AG08396 (cell line): ENCODE data around the gene NOP9.

ENCODE experiments used
- DNase-seq: peaks from one replicate; pipeline ENCODE4 v3.0.0; 2012; ENCODE audit warnings: low spot score, mixed read lengths

NOP9 gene

DNA sequence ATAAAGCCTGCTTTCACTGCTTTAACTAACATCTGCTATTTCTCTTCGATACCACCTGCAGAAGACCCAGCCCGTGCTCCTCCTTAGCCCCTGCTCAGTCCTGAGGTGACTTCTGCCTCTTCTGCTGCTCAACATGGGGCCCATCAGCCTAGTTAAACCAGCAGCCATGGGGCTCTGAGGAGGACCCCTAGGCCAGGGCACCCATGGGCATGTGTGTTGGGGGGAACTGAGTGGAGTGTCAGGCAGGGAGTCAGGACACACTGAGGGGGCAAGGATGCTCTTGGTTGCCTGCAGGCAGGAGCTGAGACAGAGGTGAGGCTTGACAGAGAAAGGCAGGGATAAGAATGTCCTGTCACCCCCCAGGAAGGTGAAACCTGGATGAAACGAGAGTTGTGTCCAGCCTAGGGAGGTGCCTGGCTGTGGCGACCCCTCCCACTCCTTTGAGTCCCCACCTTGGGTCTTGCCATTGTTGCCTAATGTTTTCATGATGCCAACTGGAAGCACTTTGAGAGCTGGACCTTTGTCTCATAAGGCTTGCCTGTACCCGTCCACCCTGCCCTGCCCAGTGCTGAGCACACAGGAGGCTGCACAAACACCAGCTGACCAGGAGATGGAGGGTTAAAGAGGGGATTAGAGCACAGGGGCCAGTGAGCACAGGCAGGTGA is 15.7 kb upstream of the NOP9 start:
- DNase-seq: no peak

DNA sequence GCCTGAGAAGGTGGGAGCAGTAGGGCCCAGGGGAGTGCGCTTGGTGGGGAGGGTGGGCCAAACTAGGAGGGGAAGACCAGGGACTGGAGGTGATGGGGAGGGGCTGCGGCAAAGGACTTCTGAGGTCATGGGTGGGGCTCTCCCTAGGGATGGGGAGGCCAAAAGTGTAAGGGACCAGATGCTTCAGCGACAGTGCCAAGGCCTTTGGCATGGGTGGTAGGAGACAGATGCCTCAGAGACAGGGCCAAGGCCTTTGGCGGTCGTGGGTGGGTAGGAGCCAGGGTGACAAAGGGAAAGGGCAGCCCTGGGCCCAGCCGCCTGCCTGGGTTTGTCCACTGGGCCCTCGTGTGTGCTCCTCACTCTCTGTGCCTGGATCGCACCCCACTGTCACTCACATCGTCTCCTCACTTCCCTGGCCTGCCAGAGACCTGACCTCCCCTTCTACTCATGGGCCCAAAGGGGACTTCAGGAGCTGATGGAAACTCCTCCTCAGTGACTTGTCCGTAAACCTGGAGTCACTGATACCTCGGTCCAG is 15.1 kb upstream of the NOP9 start:
- DNase-seq: no peak

DNA sequence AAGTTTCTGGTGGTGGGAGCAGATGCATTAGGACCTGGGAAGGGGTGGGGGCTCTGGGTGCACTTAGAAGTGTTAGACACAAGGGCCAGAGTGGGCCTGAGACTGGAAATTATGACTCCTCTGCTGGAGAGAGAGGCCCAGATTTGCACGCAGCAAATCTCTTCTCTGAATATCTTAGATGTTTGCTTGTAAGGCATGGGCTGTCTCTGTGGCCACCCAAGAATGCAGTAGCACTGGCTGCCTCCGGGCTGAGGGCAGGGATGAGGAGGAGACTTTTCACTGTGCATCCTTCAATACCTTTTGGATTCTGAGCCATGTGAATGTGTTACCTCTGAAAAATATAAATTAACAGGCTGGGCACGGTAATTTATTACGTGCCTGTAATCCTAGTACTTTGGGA is 14.3 kb upstream of the NOP9 start:
- DNase-seq: no peak

DNA sequence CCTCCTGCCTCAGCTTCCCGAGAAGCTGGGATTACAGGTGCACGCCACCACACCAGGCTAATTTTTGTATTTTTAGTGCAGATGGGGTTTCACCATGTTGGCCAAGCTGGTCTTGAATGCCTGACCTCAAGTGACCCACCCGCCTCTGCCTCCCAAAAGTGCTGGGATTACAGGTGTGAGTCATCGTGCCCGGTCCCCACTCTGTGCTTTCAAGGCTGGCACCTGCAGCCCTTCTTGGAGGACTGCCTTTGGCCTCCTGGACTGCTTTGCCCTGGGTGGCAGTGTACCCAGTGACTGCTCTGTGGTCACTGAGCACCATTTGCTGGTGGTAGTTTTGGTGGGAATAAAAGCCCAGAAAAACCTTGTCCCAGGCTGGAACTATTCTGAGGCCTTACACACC is 12.7 kb upstream of the NOP9 start:
- DNase-seq: no peak

DNA sequence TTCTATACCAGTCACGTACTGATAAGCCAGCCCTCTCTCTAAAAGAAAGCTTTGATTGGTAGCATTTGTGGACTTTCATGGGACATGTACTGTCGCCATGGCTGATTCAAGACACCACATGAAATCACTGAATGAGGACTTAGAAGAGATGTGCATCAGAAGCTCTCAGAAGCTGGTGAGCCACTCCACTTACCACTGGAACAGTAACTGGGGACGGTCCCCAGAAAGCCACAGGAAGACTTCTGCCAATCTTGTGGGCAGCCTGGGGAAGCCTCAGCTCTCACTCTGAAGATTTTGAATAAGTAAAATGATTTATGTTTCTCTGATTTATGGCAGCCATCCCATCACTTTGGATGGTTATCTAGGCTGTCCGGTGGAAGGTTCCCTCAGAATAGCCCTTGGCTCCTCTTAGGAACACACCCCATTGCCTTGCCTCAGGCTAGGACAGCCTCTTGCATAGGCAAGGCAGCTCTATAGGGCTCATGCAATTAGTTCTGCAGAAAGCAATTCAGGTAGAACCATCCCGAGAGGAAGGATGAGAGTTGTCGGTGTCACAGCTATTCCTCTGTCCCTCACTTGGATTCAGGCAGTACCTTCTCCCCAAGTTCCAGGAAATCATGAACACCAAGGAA is 9.9 kb upstream of the NOP9 start:
- DNase-seq: no peak

DNA sequence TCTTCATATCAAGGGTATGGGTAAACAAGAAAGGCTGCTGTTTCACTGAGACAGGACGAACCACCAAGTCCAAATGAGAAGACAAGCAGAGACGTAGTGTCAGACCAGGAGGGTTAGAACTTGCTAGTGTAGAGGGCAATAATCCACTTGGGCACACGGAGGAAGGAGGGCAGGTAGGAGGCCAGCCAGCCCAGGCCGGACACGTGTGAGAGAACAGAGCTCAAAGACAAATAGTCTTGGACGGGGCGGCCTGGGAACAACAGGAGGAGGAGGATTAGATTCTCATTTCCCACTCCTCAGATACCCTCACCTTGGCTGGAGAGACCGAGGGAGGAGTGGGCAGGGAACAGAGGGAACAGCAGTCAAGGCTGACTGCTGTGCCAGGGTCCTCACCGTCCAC is 8.9 kb upstream of the NOP9 start:
- DNase-seq: no peak

DNA sequence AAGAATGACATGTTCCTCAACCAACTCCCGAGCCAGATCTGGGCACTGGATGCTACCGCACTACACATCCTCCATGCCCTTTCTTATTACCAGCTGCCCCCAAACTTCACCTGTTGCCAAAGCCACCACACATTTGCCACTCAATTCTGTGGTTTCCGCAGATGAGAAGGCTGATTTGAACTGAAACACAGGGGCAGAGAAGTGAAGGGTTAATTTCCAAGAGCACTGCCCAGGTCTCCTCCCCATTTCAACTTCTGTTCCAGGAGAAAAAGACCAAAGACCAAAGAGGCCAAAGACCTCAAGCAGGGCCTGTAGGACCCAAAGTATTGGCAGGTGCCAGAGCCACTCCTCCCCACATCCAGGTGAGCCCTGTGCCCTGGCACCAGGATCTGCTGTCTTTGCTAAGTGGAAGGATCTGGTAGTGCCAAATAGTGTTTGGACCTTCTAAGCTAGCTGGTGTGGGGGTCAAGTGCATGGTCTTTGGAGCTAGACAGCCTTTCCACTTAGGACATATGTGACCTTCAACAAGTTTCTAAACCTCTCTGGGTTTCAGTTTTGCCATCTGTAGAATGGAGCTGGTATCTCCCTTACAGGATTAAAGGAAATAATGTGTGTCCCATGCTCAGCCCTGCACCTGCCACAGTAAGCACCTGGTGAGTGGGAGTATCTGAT is 8.1 kb upstream of the NOP9 start:
- no peak for DNase-seq

DNA sequence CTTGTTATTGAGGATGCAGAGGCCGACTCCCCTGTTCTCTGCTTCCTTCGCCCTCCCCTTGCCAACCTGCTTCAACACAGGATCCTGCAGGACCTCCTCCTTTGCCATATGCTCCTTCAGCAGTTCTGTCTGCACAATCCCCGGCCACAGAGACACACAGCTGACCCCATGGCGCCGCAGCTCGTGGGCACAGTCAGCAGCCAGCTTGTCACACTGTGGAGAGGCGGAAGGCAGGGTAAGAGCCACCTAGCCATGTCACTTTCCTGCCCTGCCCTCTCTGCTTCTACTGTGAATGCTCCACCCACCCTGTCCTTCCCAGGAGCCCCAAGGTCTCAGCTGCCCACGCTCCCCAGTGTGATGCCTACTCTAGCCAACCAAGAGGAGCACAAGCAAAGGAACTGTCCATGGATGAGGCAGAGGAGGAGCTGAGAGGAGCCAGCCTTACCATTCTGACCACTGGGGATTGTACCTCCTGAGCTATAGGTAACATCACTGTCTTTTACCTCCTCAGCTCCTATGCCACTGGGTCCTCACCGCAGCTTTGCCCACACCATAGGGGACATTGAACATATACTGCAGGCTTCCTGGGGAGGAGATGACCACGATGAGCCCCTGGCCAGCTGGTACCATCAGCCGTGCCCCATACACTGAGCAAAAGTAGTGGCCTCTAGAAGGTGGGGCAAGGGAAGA is 7.4 kb upstream of the NOP9 start:
- DNase-seq: no peak

DNA sequence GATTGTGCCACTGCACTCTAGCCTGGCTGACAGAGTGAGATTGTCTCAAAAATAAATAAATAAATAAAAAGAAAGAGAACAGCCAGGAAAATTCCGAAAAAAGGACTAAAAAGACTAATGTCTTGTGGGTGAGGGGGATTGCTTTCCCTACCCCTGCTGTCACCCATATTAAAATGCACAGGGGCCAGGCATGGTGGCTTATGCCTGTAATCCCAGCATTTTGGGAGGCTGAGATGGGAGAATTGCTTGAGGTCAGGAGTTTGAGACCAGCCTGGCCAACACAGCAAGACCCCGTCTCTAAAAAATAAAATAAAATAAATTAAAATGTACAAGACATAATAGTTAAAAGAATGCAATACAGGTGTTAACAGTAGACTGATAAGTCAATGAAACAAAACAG is 6.1 kb upstream of the NOP9 start:
- no peak for DNase-seq

DNA sequence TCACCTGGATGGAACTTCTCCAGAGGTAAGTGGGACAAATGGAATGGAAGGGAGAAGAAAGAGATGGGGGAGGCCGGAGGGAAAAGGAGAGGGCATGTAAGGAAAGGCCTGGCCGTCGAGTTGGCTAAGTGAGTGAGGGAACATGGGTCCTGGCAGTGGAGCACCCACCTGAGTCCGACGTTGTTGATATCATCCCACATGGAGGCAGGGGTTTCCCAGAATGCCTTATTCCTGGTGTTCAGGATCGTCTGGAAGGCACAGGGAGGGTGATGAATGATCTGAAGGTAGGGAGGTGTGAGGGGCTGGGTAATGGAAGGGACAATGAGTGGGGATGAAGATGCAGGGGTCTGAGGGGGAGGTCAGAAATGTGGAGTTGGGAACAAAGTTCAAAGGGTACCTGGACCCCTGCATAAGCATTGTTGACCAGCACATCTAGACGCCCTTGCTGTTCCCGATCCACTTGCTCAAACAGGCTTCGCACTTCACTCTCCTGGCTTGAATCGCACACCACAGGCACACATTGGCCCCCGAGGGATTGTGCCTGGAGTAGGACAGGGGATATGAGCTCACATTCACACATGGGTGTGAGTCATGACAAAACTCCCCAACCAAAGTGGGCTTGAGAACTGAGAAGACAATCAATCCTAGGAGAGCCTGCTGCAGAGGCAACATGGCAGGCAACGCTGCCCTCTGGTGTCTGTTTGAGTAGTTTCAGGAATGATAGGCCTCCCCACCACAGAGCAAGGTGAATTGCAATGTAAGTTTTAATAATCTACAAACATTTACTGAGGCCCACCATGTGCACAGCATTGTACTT is 3.1 kb upstream of the NOP9 start:
- peak; percentile 89 for DNase-seq

DNA sequence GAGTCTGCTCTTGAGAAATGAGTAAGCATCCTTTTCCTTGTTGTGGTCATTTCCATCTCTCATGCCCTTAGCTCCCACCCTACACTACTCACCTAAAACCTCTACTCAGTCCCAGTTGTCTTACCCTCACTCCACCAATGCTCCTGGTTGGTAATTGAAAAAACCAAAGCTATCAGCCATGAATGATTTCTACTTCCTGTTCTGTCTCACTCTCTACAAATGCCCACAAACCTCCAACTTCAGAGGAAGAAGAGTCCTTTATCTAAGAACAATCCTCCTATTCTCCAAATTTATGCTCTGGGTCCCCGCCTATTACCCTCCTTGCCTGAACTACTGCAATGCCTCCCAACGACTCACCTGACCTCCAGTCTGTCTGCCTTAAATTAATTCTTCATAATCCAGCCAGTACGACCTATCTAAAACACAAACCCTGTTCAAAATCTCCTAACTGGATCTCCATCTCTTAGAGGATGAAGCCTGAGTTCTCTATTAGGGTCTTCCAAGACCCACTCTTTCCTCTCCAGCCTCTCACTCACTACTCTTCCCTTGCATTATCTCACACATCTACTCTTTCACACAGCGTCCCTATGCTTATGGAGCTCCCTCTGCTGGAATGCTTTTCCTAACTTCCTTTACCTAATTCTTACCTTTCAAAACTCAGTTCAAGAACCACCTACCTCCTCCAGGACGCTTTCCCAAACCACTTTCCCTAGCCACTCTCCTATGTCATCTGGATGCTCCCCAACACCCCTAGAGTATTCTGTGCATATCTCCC is 2.3 kb upstream of the NOP9 start:
- DNase-seq: no peak

DNA sequence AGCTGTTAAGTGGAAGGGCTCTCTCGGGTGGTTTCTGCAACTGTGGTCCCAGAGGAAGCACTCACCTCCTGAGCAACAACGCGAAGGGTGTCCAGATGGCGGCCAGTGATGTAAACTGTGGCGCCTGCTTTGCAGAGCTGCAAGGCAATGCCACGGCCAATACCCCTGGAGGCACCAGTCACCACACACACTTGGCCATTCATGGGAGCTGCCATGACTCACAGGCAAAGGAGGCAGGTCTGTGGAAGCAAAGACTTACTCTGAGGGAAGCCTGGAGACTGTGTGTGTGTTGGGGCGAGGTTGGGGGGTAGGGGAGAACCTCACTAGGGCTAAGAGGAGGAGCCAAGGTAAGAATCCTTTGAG is 777 bp upstream of the NOP9 start:
- peak; percentile 87 for DNase-seq

DNA sequence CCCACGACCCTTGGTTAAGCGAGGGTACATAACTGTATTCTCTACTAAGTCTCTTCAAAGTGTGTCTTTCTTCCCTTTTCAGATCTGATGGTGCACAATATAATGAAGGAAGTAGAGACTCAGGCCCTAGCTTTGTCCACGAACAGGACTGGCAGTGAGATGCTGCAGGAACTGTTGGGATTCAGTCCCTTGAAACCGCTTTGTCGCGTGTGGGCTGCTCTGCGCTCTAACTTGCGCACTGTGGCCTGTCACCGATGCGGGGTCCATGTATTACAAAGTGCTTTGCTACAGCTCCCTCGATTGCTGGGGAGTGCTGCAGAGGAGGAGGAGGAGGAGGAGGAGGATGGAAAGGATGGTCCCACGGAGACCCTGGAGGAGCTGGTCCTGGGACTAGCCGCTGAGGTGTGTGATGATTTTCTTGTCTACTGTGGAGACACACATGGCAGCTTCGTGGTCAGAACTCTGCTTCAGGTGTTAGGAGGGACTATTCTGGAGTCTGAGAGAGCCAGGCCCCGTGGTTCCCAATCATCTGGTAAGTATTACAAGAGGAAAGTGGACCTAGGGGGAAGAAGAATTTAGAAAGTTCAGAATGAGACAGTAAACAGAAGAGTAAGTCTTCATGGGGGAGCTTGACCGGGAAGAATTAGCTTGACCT is 803 bp downstream of the NOP9 start:
- DNase-seq: no peak

DNA sequence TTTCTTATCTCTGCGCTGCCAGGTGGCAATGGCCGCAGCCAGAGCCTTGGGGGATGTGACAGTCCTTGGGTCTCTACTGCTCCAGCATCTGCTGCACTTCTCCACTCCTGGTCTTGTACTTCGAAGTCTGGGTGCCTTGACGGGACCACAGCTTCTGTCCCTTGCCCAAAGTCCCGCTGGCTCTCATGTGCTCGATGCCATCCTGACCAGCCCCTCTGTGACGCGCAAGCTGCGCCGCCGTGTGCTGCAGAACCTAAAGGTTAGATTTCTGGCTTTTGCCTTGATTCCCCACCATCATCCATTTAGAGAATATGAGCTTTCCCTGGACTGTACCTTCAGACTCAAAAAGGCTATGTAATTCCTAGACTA is 4.4 kb downstream of the NOP9 start:
- DNase-seq: no peak

DNA sequence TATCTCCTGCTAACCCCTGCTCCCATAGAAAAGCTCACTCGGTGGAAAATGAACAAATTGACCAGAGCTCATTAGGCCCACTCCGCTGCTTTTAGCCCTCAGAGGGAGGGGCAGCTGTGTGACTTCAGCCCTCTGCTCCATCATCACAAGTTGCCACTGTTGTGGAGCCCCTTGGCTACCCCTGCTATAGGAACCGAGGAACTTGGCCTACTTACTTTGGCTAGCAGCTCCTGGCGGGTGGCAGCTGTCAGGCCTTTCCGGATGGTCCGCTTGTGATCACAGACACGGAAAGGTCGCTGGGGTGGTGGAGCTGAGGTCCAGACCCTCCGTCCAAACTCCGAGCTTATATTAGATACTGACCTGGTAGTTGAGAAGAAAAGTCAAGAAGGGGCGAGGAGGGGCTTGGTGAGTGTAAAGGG is 7.5 kb downstream of the NOP9 start:
- no peak for DNase-seq

DNA sequence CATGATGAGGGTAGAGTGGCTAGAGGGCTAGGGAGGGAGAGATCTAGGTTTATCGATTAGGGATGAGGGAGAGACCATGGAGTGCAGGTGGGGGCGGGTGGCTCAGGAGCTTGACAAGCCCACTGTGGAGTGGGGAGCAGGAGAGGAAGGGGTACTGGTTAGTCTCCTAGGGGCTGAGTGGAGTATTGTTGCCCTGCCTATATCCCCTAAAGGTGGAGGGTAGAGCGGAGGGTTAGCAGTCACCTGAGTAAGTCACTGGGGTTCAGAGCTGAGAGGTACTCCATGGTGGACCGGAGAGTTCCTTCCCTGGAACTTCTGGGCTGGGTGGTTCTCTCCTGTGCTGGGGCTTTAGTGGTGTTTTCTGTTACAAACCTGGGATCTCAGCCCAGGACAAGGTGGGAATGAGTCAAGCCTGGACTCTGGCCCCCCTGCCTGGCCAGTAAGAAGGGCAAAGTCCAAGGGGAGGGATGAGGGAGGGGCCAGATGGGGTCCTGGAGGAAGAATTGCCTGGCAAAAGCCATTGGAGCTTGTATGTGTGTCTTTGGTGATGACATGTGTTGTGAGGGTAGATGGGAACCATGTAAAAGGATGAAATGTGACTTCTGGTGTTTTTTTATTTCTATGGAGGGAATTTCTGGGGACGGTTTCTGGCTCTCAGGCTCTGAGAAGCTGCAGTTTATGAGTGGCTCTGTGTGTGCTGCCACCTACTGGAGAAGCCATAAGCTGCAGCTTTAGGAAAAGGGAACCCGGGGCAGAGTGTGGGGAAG is 8.1 kb downstream of the NOP9 start, which contains the start of gene CIDEB:
TSS of gene CIDEB (minus strand) at position 403 of the 767 bp plus-strand sequence. CDS start at position 284, 119 bp downstream.
- peak; percentile 80 for DNase-seq

DNA sequence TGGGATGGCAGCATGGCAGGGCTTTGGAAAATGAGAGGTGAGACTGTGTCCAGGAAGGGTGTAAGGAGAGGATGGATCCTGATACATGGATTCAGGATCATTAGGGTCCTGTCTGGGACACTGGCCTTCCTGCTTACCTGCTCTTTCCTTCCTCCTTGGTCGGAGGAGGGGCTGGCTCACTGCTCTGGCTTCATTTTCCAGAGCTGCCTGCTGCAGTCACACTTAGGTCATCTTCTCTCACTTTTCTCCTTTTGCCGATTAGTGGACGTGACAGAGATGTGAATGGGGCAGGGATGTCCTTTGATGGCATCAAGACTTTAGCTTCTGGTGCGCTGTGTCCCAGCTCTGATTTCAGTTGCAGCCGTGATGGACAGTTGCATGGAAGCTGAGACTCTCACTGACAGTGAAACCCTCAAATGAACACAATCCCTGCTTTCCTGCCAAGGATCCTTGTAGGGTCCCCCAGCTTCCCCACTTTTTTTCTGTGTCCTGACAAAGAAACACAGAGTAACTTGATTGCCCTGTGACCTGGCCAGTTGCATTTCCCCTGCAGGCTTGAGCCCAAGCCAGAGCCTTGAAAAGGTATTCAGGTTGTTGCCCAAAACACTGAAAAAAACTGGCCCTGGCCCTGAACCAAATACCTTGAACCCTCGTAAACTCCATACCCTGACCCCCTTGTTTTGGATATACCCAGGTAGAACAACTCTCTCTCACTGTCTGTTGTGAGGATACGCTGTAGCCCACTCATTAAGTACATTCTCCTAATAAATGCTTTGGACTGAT is 8.9 kb downstream of the NOP9 start:
- no peak for DNase-seq

DNA sequence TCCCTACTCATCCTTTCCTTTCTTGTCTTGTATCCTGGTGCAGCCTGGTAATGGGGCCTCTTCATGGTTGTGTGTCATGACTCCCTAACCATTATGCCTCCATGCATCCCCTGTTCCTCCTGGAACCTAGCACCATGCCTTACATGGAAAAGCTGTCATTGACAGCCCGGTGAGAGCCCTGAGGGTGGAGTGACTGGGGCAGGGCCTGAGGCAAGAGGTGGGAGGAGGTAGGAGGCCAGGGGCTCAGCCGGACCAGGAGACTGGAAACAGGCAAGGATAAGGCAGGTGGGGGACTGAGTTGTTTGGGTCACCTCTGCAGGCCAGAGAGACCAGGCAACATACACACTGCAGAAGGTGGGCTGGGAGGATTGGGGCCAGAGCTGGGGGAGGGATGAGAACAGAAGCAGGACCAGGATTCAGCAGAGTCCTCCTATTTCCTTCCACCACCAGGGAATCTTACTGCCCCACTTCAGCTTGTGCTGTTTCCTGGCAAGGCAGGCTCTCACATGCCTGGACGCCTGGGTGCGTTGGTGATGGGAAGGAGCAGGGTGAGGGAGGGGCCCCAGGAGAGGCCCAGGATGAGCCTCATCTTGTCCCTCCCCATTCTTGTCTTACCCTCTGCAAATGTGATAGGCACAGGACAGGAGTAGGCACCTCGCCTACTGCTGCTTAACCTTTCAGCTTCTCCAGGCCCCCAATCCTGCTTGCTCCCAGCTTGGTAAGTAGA is 10.1 kb downstream of the NOP9 start, which contains the start of gene LTB4R2:
TSS of gene LTB4R2 (plus strand) at position 603 of the 727 bp plus-strand sequence. CDS start 525 bp downstream, outside the sequence.
- DNase-seq: no peak
